Hair follicle dermal papilla cell (primary cell): ENCODE results near the gene PTAR1. TPM values are rescaled to one million over a fixed set of nuclear protein-coding genes. Genes with fewer than 3 reads are reported as not detected.

Source experiments
- total RNA-seq: library from RNA; depleted of rRNA; stranded (reverse); fragments of >200 nt; gene quantifications from 2 replicates; pipeline ENCODE4 v1.2.3, GENCODE V29; 2012

PTAR1 gene, protein sequence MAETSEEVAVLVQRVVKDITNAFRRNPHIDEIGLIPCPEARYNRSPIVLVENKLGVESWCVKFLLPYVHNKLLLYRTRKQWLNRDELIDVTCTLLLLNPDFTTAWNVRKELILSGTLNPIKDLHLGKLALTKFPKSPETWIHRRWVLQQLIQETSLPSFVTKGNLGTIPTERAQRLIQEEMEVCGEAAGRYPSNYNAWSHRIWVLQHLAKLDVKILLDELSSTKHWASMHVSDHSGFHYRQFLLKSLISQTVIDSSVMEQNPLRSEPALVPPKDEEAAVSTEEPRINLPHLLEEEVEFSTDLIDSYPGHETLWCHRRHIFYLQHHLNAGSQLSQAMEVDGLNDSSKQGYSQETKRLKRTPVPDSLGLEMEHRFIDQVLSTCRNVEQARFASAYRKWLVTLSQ
- total RNA-seq, result 84.5 and 105 TPM in 2 replicates

DNA sequence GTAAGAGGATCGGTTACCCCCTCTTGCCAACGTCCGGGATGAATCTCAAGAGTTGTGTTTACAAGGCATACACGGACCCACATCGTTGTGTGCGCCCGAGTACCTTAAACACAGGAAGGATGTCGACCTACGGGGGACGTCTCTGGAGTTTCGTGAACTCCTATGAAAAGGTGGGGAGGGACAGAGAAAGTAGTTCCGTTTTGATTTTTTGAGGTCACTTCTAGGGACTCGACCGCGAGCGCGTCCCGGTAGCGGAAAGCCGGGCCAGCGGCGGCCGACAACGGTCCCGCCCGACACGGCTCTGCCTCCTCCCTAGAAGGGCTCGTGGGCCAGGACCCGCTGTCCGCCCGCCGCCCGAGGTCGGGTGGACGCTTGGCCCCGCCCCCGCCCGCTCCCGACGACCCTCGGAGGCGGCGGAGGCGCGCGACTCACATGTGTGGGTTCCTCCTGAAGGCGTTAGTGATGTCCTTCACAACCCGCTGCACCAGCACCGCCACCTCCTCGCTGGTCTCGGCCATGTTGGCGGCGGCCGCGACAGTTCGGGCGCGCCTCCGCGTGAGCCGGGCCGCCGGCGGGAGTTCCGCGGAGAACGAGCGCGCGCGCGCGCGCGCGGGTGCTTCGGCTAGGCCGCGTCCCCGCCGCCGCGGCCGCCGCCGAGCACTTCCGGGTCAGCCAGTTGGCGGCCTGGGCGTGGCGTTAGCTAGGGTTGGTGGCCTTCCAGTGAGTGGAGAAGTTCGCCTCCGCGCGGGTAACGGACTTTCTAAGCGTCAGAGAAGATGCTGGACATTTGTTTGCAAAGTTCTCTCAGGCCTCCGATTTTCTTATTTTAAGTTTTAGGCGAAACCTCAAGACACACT lies at the start of gene PTAR1:
Gene PTAR1 (minus strand): TSS at position 591 of the 857 bp plus-strand sequence. CDS start 73 bp downstream, at position 518.

DNA sequence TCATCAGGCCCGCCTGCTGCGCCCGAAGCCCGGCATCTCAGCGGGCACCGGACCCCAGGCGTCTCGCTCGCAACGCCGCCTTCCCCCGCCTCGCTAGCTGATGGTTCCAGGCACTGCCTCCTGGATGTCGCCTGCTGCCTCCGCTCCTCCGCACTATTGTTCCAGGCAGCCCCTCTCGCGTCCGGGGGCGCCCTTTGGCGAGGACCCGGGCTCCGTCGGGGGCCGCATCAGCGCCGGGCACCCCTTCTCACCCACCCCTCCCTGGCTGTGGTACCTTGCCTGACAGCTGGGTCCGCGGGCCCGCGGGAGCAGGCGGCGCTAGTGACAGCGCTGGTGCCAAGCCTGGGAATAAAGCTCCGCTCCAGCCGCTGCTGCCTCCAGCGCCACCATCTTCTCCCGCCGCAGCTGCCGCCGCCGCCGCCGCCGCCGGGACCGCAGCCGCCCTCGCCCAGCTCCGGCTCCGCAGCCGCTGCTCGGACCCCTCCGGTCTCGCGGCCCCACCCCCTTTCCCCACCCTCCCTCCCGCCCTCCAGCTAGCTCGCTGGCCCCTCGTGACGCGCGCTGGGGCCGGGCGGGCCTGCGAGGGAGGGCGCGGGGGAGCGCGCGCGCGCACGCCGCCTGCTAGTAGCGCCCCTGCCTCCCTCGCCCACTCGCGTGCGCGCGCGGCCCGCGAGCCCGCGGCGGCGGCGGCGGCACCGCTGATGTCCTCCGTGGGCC lies 87.8 kb downstream of the PTAR1 start, which contains the start of gene APBA1:
Gene APBA1 (minus strand): TSS at position 493 of the 717 bp plus-strand sequence.

Other genes with a start within 250 kb of the PTAR1 start
- gene APBA1, start 87.6 kb downstream of the PTAR1 start, total RNA-seq, result 11.5 and 14.8 TPM in 2 replicates
- gene CFAP95, start 60.8 kb upstream of the PTAR1 start, total RNA-seq, result not detected in 2 replicates